H1 (cell line): Measurements from ENCODE around the gene KCNJ18.
"Not testable (repeated sequence)": the region's sequence is repeated elsewhere in the genome, so short reads cannot be mapped to it uniquely, and the experiment has no call there.

Experiments
- ATF3 ChIP-seq: IDR thresholded peaks from 2 replicates; pipeline ENCODE4 v1.6.1; 2011; ENCODE audit warnings: low read depth, mild to moderate bottlenecking, low read length; ENCODE audit not compliant: insufficient read depth
- CEBPB ChIP-seq: IDR thresholded peaks from 2 replicates; pipeline ENCODE4 v1.6.1; 2012; ENCODE audit warnings: low read depth, low read length
- CREB1 ChIP-seq: IDR thresholded peaks from 2 replicates; pipeline ENCODE4 v1.6.1; 2012; ENCODE audit warnings: inconsistent platforms
- CTCF ChIP-seq, 3 experiments: IDR thresholded peaks; 1 replicate in 2 of 3; 2 replicates in 1 of 3; pipeline versions ENCODE4 v1.5.1 to v1.6.1; 2011; ENCODE audit warnings: low read length in 3 of 3, mild to moderate bottlenecking in 3 of 3, inconsistent platforms in 2 of 3, low read depth in 1 of 3, moderate library complexity in 1 of 3; ENCODE audit not compliant: insufficient read depth in 1 of 3; ENCODE audit errors: control extremely low read depth in 1 of 3
- POLR2A ChIP-seq, 2 experiments: IDR thresholded peaks; 1 replicate in 1 of 2; 2 replicates in 1 of 2; pipeline ENCODE4 v1.6.1; 2011; ENCODE audit warnings: low read depth in 2 of 2, low read length in 2 of 2, mild to moderate bottlenecking in 2 of 2; ENCODE audit errors: control extremely low read depth in 1 of 2
- POU5F1 ChIP-seq: IDR thresholded peaks from 2 replicates; pipeline ENCODE4 v1.6.1; 2011; ENCODE audit warnings: low read depth, mild to moderate bottlenecking, low read length, moderate library complexity
- SIN3A ChIP-seq, 2 experiments: IDR thresholded peaks in 1 of 2; conservative IDR thresholded peaks in 1 of 2; 2 replicates each; pipeline ENCODE4 v1.6.1; 2011 to 2012; ENCODE audit warnings: low read length in 2 of 2, improper control_type of control experiment in 1 of 2, low read depth in 1 of 2, mild to moderate bottlenecking in 1 of 2
- SP1 ChIP-seq: IDR thresholded peaks from 2 replicates; pipeline ENCODE4 v1.6.1; 2011; ENCODE audit warnings: low read depth, low read length
- SP2 ChIP-seq: IDR thresholded peaks from 2 replicates; pipeline ENCODE4 v1.6.1; 2012; ENCODE audit warnings: mild to moderate bottlenecking, low read length, inconsistent platforms
- SUZ12 ChIP-seq: fragments of 200-600 bp; sonication (generic); IDR thresholded peaks from 2 replicates; pipeline ENCODE4 v1.6.1; 2012; ENCODE audit warnings: mild to moderate bottlenecking, inconsistent platforms, low read length, moderate library complexity, mixed read lengths
- TAF1 ChIP-seq: IDR thresholded peaks from 2 replicates; pipeline ENCODE4 v1.6.1; 2011; ENCODE audit warnings: mild to moderate bottlenecking, low read depth, low read length
- TBP ChIP-seq: IDR thresholded peaks from 2 replicates; pipeline ENCODE4 v1.6.1; 2011; ENCODE audit warnings: low read depth, low read length, improper control_type of control experiment
- TEAD4 ChIP-seq: IDR thresholded peaks from 2 replicates; pipeline ENCODE4 v1.6.1; 2012; ENCODE audit warnings: low read depth, low read length, inconsistent platforms, mixed read lengths

GRCh38 chr17:21739485-21739884 is 47.2 kb downstream of the KCNJ18 start:
- TF ChIP-seq CTCF (IDR thresholded peaks at IDR 0.05; ENCODE audit: control extremely low read depth in 1 of 3, insufficient read depth in 1 of 3, low read depth in 1 of 3, low read length in 3 of 3); SP1; POLR2A (IDR thresholded peaks at IDR 0.05; ENCODE audit: control extremely low read depth in 1 of 2, low read depth in 2 of 2, low read length in 2 of 2); TBP; CEBPB; SUZ12; ATF3; POU5F1; CREB1; TAF1; TEAD4; SP2; SIN3A (conservative IDR thresholded peaks at IDR 0.05 in 1 of 2, IDR thresholded peaks at IDR 0.05 in 1 of 2; ENCODE audit: low read depth in 1 of 2, low read length in 2 of 2): not testable (repeated sequence)
